Measurements from ENCODE around the gene SEL1L. TPM values are rescaled to one million over a fixed set of nuclear protein-coding genes. Genes with fewer than 3 reads are reported as not detected.

SEL1L gene
- total RNA-seq, 1 donor from 2014 or later, result 71.9 TPM

GRCh38 chr14:81476816-81477215 lies 56.8 kb downstream of the SEL1L start:
- Mint-ChIP-seq H3K27me3 (ENCODE audit: unreplicated experiment) (peaks cover 2% of the 10 kb centered on the region), H3K27ac (ENCODE audit: unreplicated experiment) (no peak overlapping the region), H3K4me1 (ENCODE audit: unreplicated experiment) (no peaks in the 10 kb centered on the region), H3K36me3 (ENCODE audit: low read depth, unreplicated experiment) (peaks cover 14% of the 10 kb centered on the region), H3K4me3 (ENCODE audit: unreplicated experiment) (no peak overlapping the region), H3K9me3 (ENCODE audit: unreplicated experiment) (no peaks in the 10 kb centered on the region)
- TF ChIP-seq CTCF (IDR thresholded peaks at IDR 0.05; ENCODE audit: unreplicated experiment), result no peak
- no peak for DNase-seq (ENCODE audit: low spot score)

DNA sequence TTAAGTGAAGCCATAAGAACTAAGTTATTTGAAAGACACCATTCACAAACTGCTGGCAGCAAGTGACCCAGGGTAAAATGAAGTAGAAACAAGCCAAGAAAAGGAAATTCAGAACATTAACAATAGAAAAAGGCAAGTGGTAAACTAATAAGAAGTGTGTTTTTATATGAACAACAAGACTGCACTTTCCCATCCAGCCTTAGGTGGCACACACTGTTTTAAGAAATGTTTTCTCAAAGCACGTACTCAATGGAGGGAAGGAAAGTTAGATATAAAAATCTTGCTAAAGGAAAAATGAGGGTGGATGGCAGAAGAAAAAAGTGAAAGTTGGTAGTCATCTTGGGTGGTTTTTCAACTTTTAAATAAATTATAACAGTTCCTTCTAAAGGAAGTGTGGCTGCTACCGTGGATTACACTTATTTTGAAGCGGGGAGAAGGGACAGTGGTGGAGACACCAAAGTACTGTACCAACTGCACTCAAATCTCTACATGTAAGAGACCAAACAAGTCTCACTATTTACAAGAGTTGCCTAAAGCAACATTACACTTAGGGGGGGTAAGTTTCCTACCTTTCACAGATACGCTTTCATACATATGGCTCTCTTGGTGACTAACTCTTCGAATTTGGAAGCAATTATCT lies 58.8 kb downstream of the SEL1L start:
- Mint-ChIP-seq H3K27me3 (ENCODE audit: unreplicated experiment) (peaks cover under 1% of the 10 kb centered on the region), H3K9me3 (ENCODE audit: unreplicated experiment) (no peaks in the 10 kb centered on the region), H3K27ac (ENCODE audit: unreplicated experiment) (no peak overlapping the region), H3K4me1 (ENCODE audit: unreplicated experiment) (no peaks in the 10 kb centered on the region), H3K4me3 (ENCODE audit: unreplicated experiment) (no peak overlapping the region), H3K36me3 (ENCODE audit: low read depth, unreplicated experiment) (peaks cover 5% of the 10 kb centered on the region)
- no peak for TF ChIP-seq CTCF (IDR thresholded peaks at IDR 0.05; ENCODE audit: unreplicated experiment)
- no peak for DNase-seq (ENCODE audit: low spot score)

- Mint-ChIP-seq H3K27ac (ENCODE audit: unreplicated experiment) (no peak overlapping the region), H3K36me3 (ENCODE audit: low read depth, unreplicated experiment) (peaks cover 4% of the 10 kb centered on the region), H3K4me1 (ENCODE audit: unreplicated experiment) (no peaks in the 10 kb centered on the region), H3K27me3 (ENCODE audit: unreplicated experiment) (no peaks in the 10 kb centered on the region), H3K4me3 (ENCODE audit: unreplicated experiment) (no peak overlapping the region), H3K9me3 (ENCODE audit: unreplicated experiment) (no peaks in the 10 kb centered on the region)
- DNase-seq (ENCODE audit: low spot score), result no peak
- no peak for TF ChIP-seq CTCF (IDR thresholded peaks at IDR 0.05; ENCODE audit: unreplicated experiment)
Observed at GRCh38 chr14:81474148-81474492, 59.5 kb downstream of the SEL1L start.

DNA sequence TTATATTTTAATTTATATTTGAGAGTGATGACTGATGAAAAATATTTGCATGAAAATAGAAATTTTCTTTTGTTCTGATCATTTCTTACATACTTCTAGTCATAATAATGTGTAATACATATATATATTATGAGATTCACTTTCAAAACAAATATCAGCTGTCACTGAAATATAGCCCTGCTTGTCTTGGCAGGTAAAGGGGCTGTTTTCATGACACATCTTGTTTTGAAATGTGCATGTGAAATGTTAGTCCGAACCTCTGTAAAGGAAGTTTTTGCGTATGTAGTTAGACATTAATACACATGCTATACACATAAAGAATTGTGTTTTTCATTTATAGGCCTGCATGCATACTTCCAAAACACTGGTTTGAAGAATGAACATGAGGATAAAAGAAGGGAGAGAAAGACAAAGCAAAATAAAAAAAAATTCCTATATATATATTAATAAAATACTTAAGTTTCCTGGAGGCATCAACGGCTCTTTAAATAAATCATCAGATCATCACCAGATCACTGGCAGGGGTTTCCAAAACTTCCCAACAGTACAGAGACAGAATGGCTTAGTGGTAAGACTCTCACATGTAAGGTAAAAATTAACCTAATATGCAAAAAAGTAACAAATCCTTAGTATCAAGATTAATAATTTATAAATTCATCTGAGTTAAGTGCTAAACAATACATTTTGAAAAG lies 60.1 kb downstream of the SEL1L start:
- no peak for DNase-seq (ENCODE audit: low spot score)
- no peak overlapping the region for H3K4me3 Mint-ChIP-seq (ENCODE audit: unreplicated experiment)
- no peaks in the 10 kb centered on the region for H3K27me3 Mint-ChIP-seq (ENCODE audit: unreplicated experiment)
- no peaks in the 10 kb centered on the region for H3K4me1 Mint-ChIP-seq (ENCODE audit: unreplicated experiment)
- H3K9me3 Mint-ChIP-seq (ENCODE audit: unreplicated experiment), result no peaks in the 10 kb centered on the region
- peaks cover 4% of the 10 kb centered on the region for H3K36me3 Mint-ChIP-seq (ENCODE audit: low read depth, unreplicated experiment)
- H3K27ac Mint-ChIP-seq (ENCODE audit: unreplicated experiment), result no peak overlapping the region
- TF ChIP-seq CTCF (IDR thresholded peaks at IDR 0.05; ENCODE audit: unreplicated experiment), result no peak

DNA sequence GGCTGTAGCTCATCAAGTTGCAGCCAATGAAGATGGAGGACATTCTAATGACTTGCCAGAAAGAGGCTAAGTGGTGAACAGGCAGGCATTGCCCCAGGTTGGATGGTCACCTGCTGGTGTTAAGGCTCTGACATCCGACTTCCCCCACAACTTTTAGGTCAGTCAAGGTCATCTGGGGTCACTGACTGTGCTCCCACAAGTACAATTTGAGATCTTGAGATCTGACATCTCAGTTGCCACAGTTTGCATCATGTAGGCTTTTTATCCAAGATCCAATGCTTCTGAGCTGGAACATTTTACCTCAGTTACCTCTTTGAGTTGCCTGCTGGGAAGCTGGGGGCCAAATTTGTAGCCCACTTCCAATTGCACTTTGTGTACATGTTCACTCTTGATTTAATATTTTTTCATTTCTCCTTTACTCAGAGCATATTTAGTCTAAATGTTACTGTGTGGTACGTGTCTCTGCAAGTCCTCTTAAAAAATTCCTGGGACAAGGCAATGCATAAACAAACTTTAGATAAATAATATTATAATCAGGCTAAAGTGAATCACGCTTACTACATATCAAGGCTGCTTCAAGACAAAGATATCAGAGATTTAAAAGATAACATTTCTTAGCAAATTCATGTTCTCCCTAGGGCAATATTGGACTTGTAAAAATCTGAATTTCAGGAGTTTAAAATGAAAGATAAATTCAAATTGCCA lies 61.4 kb downstream of the SEL1L start:
- Mint-ChIP-seq H3K27ac (ENCODE audit: unreplicated experiment) (no peak overlapping the region), H3K4me1 (ENCODE audit: unreplicated experiment) (no peaks in the 10 kb centered on the region)

More for the DNA sequence above, 61.4 kb downstream of the SEL1L start:
- no peak for TF ChIP-seq CTCF (IDR thresholded peaks at IDR 0.05; ENCODE audit: unreplicated experiment)
- Mint-ChIP-seq H3K27me3 (ENCODE audit: unreplicated experiment) (peaks cover 2% of the 10 kb centered on the region), H3K4me3 (ENCODE audit: unreplicated experiment) (no peak overlapping the region), H3K36me3 (ENCODE audit: low read depth, unreplicated experiment) (peaks cover 4% of the 10 kb centered on the region), H3K9me3 (ENCODE audit: unreplicated experiment) (no peaks in the 10 kb centered on the region)
- DNase-seq (ENCODE audit: low spot score), result no peak

All from endothelial cell (in vitro differentiated cells).